HG03432 (cell line): Measurements from ENCODE around the gene TBC1D7.

Experiments used
- ATAC-seq: cut with Tn5 transposase; IDR thresholded peaks from one replicate; pipeline ENCODE4 v1.9.1; 2021; ENCODE audit warnings: mild to moderate bottlenecking, moderate library complexity; ENCODE audit not compliant: unreplicated experiment

Gene TBC1D7

GRCh38 chr6:13357551-13358075 is 29.3 kb upstream of the TBC1D7 start:
- ATAC-seq, result no peak

DNA sequence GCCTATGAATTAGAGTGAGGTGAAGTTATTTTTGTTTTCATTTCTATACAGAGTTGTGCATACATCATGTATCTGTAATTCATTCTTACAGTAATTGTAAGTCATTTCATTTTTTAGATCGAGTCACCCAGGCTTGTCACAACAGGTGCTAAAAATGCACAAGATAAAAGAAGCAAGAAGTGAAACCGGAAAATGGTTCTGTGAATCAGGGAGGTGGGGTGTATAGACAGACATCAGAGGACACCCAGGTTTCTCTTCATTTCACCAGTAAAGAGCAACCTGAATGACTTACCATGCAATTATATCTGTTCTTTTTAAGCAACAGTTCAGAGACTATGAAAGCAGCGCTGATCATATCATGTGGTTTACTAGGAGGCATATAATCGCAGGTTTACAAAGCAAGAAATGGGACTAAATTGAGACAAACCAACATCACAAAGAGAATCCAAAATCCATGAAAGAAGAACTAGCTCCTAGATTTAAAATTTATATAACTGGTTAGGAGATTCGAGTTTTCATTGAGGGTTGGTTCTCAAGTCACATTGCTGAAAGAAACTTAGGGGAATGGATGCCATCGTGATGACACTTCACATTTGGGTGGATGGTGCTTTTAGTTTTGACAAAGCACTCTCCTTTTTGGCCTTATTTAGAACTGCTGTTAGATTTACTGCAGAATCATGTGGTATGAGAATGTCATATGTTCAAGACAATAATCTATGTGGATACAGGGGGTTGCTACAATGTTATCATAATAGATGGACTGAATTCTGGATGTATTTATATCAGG is 27.9 kb upstream of the TBC1D7 start:
- peak; percentile 91 for ATAC-seq

DNA sequence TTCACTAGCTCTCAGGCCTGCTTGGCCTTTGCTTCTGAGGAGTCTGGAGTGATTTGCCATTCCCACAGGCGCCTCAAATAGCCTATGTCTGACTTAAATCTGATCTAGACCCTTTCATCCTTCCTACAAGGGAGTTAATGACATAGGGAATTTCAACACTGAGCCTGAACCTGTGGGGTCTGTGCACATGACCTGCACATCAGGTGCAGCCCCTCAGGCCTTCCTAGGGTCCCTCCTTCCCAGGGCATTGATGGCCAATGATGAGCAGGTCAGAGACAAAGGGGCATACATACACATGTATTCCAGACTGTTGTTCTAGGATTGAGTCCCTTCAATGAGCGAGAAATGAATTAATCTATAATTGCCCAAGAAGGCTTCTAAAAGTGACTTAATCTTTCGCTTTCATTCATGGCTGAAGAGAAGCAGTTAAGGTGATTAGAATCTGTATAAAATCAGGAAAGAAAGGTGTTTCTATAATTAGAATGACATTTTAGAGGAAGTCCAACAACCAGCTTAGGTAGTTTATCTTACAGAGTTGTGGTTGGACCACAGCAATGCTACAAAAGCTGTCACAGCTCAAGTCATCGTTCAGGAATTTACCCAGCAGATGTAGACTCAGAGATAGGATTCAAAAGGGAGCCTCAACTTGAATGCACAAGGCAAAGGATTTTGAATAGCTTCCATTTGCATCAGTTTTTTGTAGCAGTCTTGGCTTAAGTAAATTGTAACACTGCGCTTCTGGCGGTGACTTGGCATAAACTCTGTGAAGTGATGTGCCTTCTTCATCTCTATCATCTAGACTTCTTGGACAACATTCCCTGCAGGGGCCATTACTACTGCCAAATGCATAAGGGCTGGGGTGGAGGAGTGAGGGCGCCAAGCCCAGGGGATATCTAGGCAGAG is 27.0 kb upstream of the TBC1D7 start:
- peak; percentile 42 for ATAC-seq

- no peak for ATAC-seq
Observed at GRCh38 chr6:13354331-13355042, 26.1 kb upstream of the TBC1D7 start.

GRCh38 chr6:13352165-13352564 is 23.8 kb upstream of the TBC1D7 start:
- no peak for ATAC-seq

- ATAC-seq, result no peak
Observed at GRCh38 chr6:13351271-13351670, 22.9 kb upstream of the TBC1D7 start.

- ATAC-seq, result no peak
Observed at GRCh38 chr6:13349811-13350506, 21.6 kb upstream of the TBC1D7 start.

- no peak for ATAC-seq
Observed at GRCh38 chr6:13348334-13349113, 20.2 kb upstream of the TBC1D7 start.

- no peak for ATAC-seq
Observed at GRCh38 chr6:13346245-13346644, 17.9 kb upstream of the TBC1D7 start.

GRCh38 chr6:13342414-13343019 is 14.2 kb upstream of the TBC1D7 start:
- no peak for ATAC-seq

DNA sequence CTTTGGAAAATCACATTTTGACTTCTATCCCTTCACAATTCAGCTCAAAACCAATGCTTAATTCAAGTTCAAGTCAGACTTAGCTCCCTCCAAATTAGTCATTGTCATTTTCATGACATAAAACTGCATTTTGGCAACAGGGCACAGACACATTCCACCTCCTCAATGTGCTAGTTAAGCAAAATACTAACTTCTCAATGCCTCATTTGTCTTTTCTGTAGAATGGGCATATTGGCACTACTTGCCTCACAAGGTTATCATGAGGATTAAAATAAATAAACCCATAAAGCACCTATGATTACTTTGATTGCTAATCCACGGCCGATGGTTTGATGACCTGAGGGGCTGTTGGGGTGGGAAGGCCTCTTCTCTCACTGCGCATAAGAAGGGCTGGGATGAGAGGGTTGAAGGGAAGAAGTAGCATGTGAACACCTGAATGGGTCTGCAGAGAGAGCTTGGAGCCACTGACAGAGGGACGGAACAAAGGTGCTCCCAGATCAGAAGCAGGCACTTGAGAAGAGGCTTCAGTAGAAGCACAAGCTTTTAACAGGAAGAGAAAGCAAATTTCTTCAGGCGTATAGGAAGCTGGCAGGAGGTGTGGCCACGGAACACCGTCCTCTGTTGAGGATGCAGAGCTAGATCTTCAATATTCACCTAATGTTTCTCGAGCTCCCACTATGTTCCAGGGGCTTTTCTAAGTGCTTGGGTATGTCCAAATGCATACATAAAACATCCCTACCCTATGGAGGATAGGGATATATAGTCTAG is 11.7 kb upstream of the TBC1D7 start:
- no peak for ATAC-seq

DNA sequence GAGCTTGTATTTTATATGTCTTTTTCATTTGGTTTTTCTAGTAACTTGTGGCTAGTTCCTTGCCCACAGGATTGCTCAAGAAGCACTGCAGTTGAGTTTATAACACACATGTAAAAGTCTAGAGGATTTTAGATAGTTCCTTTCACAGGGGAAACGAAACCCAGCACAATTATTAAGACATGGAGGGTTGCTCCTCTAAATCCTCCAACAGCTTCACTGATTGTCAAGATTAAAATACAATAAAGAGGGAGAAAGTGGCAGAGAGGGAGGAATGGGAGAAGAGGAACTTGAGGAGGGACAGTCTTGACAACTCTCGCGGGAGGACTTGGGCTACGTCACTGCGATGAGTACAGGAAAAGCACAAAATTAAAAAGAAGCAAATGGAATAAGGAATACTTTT is 9.7 kb upstream of the TBC1D7 start:
- no peak for ATAC-seq

DNA sequence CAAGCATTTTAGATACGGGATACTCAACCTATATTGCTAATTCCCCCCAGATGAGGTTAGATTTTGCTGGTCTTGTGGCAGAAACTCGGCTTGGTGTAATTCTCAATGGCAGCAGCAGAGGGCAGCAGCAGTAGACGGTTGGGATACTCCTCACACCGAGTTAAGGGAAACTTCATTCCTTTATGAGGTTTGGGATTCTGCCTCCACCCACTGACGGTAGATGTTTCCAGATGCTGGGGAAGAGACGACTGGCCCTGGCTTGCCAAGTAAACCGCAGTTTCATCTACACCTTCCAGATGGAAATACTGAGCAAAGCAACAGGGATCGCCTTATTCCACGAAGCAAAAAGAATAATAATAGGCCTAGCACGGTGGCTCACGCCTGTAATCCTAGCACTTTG is 8.2 kb upstream of the TBC1D7 start:
- no peak for ATAC-seq

GRCh38 chr6:13334953-13335352 is 6.6 kb upstream of the TBC1D7 start:
- ATAC-seq, result no peak

- no peak for ATAC-seq
Observed at GRCh38 chr6:13332349-13332706, 4.0 kb upstream of the TBC1D7 start.

DNA sequence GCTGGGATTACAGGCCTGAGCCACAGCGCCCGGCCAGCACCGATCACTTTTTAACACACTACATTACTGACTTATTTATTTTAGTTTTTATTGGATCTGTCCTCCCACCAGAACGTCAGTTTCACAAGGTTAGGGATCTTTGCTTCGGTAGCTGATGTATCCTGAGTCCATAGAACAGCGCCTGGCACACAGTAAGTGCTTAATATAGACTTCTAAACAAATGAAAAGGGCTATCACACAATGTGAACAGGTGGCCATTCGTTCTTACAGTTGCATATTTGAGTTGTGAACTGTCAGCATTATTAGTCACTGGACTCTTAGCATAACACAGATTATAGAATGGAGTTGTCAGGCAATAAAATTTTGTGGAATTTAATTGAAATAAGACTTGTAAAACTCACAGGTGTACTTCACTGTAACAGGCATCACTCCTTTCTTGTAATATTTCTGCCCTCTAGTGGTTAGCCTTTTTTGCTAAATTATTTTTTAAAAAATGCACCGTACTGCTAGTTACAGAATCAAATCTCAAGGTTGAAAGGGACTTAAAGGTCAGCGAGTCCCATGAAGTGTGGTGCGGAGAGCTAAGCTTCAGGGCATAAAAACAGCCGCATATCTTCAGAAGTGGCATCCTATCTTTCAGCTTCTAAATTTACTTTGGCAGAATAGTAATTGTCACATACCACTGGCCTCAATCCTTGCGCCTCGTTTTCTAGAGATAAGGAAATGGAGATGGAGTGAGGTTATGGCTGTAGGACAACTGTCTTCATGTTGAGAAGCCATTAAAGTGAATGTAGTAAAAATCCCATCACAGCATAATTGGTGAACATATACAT is 3.4 kb upstream of the TBC1D7 start:
- ATAC-seq, result no peak

GRCh38 chr6:13328875-13329183 is 492 bp upstream of the TBC1D7 start:
- ATAC-seq, result no peak

DNA sequence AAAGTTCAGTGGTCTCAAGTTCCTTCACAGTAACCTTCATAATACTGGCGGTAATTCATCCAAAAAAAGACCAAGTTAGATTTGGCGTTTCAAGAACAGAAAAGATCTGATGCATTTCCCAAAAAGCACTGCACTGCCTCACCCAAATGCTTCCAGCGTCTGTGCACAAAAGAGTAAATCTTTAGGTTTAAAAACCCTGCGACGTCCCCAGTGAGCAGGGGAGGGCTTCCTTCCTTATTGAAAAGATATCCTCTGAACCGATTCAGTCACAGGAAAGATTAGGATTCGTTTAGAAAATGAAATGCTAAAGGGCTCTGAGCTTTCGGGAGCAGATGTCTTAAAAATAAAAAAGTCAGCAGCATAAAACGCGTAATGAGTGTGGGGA is 654 bp downstream of the TBC1D7 start:
- ATAC-seq, result no peak
